Right hindlimb (tissue), 1 donor: ENCODE results near the gene PDYN.

Experiments
- DNase-seq: peaks from one replicate; pipeline ENCODE4 v3.0.0-alpha.2; 2018

The PDYN gene

GRCh38 chr20:1931830-1932229 lies 62.0 kb downstream of the PDYN start:
- DNase-seq: no peak

- DNase-seq: no peak
These were observed 63.7 kb downstream of the PDYN start for GRCh38 chr20:1930165-1930564.

DNA sequence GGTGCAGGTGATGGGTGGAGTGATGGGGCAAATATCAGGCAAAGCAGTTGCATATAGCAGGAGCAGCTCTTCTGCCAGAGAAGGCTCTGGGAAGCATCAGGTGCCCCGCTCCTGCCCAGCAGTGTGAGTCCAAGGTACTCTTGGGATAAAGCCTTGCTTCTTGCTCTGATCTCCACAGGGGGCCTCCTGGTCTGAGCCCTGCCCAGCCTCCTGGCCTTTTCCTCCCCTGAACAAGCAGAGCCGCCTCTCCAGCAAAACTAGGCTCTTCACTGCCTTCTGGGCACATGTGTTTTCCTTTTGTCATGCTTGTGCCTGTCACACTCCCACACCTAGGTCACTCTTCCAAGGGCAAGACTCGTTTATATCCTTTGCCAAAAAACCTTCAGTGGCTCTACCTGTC lies 64.4 kb downstream of the PDYN start:
- no peak for DNase-seq

DNA sequence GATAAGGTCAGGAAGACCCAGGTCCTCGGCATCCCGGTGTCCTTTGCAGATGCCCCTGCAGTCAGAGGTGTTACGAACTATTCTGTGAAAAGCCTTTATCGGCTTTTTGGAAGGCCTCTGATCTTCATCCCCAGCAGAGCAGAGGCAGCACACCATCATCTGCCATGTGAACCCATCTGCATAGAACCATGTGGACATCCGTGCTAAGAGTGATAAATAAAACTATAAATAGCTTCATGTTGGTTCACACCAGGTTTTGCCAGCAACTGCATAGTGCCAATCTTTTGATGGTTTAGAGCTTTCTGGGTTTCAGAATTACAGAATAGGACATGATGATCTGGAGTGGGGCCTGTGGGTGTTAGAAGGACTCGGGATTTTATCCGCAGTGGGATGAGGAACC lies 65.1 kb downstream of the PDYN start:
- no peak for DNase-seq
